Measurements from ENCODE around the gene EEF1AKMT3.

Gene EEF1AKMT3

DNA sequence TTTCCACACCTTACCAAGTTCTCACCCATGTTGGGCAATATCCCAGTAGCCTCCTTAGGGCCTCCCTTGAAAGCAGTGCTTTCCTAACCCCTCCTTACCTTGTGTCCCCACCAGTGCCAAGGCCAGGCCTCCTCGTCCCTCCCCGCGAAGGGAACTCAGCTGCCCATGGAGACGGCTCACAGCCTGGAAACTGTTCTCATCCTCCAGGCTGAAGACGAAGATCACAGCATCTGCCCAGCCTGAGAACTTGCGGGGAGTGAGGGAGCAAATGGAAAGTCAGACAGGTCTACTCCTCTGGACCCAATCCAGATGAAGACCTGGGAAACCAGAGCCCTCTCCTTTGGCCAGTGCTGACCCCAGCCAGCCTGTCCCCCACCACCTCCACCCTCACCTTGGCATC is 38.5 kb upstream of the EEF1AKMT3 start:
- TF ChIP-seq, protein P1, sequence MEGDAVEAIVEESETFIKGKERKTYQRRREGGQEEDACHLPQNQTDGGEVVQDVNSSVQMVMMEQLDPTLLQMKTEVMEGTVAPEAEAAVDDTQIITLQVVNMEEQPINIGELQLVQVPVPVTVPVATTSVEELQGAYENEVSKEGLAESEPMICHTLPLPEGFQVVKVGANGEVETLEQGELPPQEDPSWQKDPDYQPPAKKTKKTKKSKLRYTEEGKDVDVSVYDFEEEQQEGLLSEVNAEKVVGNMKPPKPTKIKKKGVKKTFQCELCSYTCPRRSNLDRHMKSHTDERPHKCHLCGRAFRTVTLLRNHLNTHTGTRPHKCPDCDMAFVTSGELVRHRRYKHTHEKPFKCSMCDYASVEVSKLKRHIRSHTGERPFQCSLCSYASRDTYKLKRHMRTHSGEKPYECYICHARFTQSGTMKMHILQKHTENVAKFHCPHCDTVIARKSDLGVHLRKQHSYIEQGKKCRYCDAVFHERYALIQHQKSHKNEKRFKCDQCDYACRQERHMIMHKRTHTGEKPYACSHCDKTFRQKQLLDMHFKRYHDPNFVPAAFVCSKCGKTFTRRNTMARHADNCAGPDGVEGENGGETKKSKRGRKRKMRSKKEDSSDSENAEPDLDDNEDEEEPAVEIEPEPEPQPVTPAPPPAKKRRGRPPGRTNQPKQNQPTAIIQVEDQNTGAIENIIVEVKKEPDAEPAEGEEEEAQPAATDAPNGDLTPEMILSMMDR (IDR thresholded peaks at IDR 0.05; ENCODE audit: low read depth, low read length, missing control alignments), result no peak
- in situ Hi-C loops (cut with HindIII; ENCODE audit: low pct_ligation_motif_present, low sequenced_read_pairs), result no loop called here
- Histone ChIP-seq H3K4me3 (ENCODE audit: low read depth, low read length) (no peak overlapping the region), H3K27me3 (replicated peaks) (peaks cover 27% of the 10 kb centered on the region), H3K36me3 (replicated peaks) (no peaks in the 10 kb centered on the region), H3K27ac (no peak overlapping the region)
- no peak for DNase-seq

DNA sequence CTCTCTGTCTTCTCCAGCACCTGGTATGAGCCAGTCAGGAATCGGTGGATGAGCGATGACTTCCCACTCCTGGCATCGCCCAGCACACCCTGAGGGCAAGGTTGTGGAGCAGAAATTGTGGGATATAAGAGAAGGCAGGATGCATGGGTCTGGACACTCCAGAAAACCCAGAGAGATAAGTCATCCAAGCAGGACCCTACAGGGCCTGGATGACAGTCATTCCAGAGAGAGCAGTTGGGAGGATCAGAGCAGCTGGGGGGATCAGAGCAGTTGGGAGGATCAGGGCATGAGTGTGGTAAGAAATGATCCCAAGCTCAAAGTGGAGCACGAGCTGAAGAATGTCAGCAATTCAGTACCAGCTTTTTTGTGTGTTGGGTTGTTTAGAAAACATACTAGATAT is 37.8 kb upstream of the EEF1AKMT3 start:
- in situ Hi-C loops (cut with HindIII; ENCODE audit: low pct_ligation_motif_present, low sequenced_read_pairs), result no loop called here
- Histone ChIP-seq H3K36me3 (replicated peaks) (no peaks in the 10 kb centered on the region), H3K4me3 (ENCODE audit: low read depth, low read length) (no peak overlapping the region), H3K27me3 (replicated peaks) (peaks cover 34% of the 10 kb centered on the region), H3K27ac (no peak overlapping the region)
- no peak for DNase-seq
- TF ChIP-seq, protein P1 (IDR thresholded peaks at IDR 0.05; ENCODE audit: low read depth, low read length, missing control alignments), result no peak

DNA sequence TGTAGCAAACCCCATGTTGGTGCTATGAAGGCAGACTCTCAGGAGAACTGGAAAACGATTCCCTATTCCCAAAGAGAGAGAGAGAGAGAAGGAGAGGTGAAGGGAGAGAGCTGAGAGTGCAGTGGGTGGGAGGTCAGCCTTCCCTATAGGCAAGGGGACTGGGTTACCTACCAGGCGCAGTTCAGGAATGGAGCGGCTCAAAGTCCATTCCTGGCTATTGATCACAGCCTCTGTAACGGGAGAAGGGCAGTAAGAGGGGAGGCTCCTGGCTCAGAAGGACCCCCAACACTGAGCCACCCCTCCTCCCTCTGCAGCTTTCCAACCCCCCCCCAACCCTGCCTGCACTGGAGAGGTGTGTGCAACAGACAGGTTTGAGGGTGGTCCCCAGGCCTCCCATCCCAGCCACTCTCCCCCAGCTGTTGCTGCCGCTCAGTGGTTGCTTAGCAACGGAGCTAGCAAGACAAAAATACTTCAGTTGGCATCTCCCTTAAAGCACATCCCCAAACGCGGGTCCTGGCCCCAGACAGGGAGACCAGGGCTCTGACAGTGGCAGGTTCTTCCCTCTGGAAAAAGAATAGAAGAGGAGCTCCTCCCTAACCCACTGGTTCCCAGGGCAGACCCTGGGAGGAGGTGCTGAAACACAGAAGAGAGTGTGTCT is 37.1 kb upstream of the EEF1AKMT3 start:
- Histone ChIP-seq H3K36me3 (replicated peaks) (no peaks in the 10 kb centered on the region), H3K4me3 (ENCODE audit: low read depth, low read length) (no peak overlapping the region), H3K27ac (no peak overlapping the region), H3K27me3 (replicated peaks) (peaks cover 39% of the 10 kb centered on the region)
- no peak for DNase-seq
- in situ Hi-C loops (cut with HindIII; ENCODE audit: low pct_ligation_motif_present, low sequenced_read_pairs), result no loop called here
- TF ChIP-seq, protein P1 (IDR thresholded peaks at IDR 0.05; ENCODE audit: low read depth, low read length, missing control alignments), result no peak

DNA sequence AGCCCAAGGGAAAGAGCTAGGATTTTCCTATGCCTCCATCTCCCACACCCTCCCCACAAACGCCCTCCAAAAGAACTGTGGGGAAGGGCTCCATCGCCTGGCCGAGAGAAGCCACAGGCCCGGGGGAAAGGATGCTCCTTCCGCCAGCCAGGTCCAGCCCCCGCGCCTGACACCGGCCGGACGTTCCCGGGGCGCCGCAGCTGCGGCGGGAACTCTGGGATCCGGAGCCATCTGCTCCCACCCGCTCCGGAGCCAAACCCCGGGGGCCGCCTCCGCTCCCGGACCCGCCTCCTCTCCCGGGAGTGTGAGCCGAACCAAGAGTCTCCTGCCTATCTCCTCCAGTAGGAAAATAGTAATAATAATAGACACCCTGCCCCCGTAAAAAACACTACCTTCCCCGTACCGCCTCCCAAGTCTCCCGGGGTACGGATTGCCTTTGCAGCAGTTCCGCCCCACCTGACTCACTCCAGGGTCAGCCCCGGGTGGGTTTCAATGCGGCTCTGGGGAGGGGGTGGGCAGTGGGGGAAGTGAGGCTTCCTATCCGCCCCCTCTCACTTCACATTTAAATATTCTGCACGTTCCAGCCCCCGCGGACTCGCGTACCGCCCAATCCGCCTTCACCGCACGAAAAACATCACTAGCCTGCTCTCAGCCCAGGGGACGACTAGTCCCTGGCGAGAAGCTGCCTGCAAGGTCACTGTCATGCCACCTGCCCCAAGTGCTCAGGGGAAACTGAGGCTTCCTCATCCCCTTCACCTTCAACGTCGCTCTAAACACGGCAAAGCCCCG is 36.3 kb upstream of the EEF1AKMT3 start:
- no peak overlapping the region for H3K27ac ChIP-seq
- H3K4me3 ChIP-seq (ENCODE audit: low read depth, low read length), result peak overlapping the region; percentile 29
- DNase-seq, result no peak
- in situ Hi-C loops (cut with HindIII; ENCODE audit: low pct_ligation_motif_present, low sequenced_read_pairs), result no loop called here
- peaks cover 45% of the 10 kb centered on the region for H3K27me3 ChIP-seq (replicated peaks)
- TF ChIP-seq, protein P1 (IDR thresholded peaks at IDR 0.05; ENCODE audit: low read depth, low read length, missing control alignments), result peak; percentile 63
- no peaks in the 10 kb centered on the region for H3K36me3 ChIP-seq (replicated peaks)

DNA sequence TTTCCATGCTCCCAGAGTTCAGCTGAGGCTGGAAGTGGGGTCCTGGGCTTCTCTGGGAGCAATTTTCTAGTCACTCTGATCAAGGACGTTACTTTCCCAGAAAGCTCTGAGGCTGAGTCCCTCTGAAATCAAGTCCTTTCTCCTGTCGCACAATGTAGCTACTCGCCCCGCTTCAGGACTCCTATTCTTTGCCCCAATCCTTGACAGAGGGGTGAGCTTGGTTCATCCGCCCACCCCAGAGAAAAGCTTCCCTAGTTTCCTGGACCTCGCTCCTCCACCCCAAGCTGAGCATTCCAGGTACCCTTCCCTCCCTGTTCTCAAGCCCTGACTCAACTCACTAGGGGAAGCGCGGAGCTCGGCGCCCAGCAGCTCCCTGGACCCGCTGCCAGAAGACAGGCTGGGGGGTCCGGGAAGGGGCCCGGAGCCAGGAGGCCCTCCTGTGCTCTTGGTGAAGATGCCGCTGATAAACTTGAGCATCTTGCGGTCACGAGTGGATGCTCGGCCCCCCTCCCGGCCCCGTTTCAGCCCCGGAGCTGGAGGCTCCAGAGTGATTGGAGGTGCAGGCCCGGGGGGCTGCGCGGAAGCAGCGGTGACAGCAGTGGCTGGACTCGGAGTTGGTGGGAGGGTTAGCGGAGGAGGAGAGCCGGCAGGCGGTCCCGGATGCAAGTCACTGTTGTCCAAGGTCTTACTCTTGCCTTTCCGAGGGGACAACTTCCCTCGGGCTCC is 35.5 kb upstream of the EEF1AKMT3 start:
- Histone ChIP-seq H3K27me3 (replicated peaks) (peaks cover 48% of the 10 kb centered on the region), H3K4me3 (ENCODE audit: low read depth, low read length) (no peak overlapping the region), H3K27ac (no peak overlapping the region), H3K36me3 (replicated peaks) (no peaks in the 10 kb centered on the region)
- in situ Hi-C loops (cut with HindIII; ENCODE audit: low pct_ligation_motif_present, low sequenced_read_pairs), result no loop called here
- DNase-seq, result no peak
- TF ChIP-seq, protein P1 (IDR thresholded peaks at IDR 0.05; ENCODE audit: low read depth, low read length, missing control alignments), result no peak

Data from brain microvascular endothelial cell (primary cell).